Adrenal gland (tissue), 12 donors: Measurements from ENCODE around the gene PLA2G2A. TPM values are rescaled to one million over a fixed set of nuclear protein-coding genes. Genes with fewer than 3 reads are reported as not detected.

Experiments used
- DNase-seq, 7 donors: peaks; one replicate each; pipeline ENCODE4 v3.0.0-alpha.2; 2019 to 2020
- H3K27ac ChIP-seq, 5 donors: fragments of 200-600 bp; sonication (generic) in 4 of 5; 1 replicate in 3 of 5; 2 replicates in 2 of 5; pipeline versions ENCODE4 v1.5.1 to v1.8.0; 2016 to 2020; ENCODE audit warnings: mild to moderate bottlenecking in 1 of 5
- H3K27me3 ChIP-seq: fragments of 200-600 bp; 2 replicates; pipeline ENCODE4 v1.8.0; 2021
- H3K36me3 ChIP-seq, 2 donors: fragments of 200-600 bp; replicated peaks in 1 of 2; 1 replicate in 1 of 2; 2 replicates in 1 of 2; pipeline versions ENCODE4 v1.5.1 to v1.8.0; 2018 to 2022
- H3K4me1 ChIP-seq, 2 donors: fragments of 200-600 bp; replicated peaks in 1 of 2; 1 replicate in 1 of 2; 2 replicates in 1 of 2; pipeline versions ENCODE4 v1.5.1 to v1.8.0; 2018 to 2021
- H3K4me3 ChIP-seq, 4 donors: fragments of 200-600 bp; sonication (generic) in 3 of 4; one replicate each; pipeline ENCODE4 v1.5.1; 2016 to 2018
- H3K9me3 ChIP-seq, 3 donors: fragments of 200-600 bp; sonication (generic) in 1 of 3; replicated peaks in 1 of 3; 1 replicate in 2 of 3; 2 replicates in 1 of 3; pipeline versions ENCODE4 v1.5.1 to v1.8.0; 2016 to 2021
- POLR2A ChIP-seq, 2 donors: fragments of 450-650 bp; IDR thresholded peaks; one replicate each; pipeline ENCODE4 v1.6.1; 2017; ENCODE audit warnings: antibody characterized with exemption in 2 of 2, mild to moderate bottlenecking in 2 of 2, moderate library complexity in 1 of 2
- WGBS, 4 donors: extraction: QIAGEN DNeasy Blood & Tissue Kit in 2 of 4; methylation state at CpG; one replicate each; pipeline versions ENCODE4 v1.1.5 to v1.1.7; 2013 to 2017; 5-methylcytosine and 5-hydroxymethylcytosine counted together
- intact Hi-C, 2 donors: fragments of 100-400 bp; cut with DNase I; formaldehyde crosslinking; loops; one replicate each; pipeline versions ENCODE4 v1.14.1 to v1.15.0; 2022 to 2023
- polyA plus RNA-seq, 3 donors: library from polyadenylated mRNA; stranded (reverse); fragments of 200-250 nt in 2 of 3; fragments of 350-450 nt in 1 of 3; fragmentation: Illumina TruSeq in 1 of 3; extraction: RNeasy Lipid Tissue Mini Kit (QIAGEN cat#74804) in 1 of 3; gene quantifications; one replicate each; pipeline ENCODE4 v1.2.3, GENCODE V29; 2013 to 2014
- total RNA-seq, 9 donors: library from RNA; depleted of rRNA in 4 of 9; stranded (reverse); fragments of >200 nt in 4 of 9; fragments of 120-200 nt in 1 of 9; fragmentation: NEBNext Ultra II Directional in 1 of 9; extraction: Animal tissue kit (Norgen Biotek cat#: 25700) in 1 of 9; gene quantifications; one replicate each; pipeline versions ENCODE4 v1.1.0 to v1.2.4, GENCODE V29; 2013 to 2023
- TF ChIP-seq, protein P1 (sequence below), 6 experiments: fragments of 450-650 bp in 4 of 6; fragments of 200-600 bp in 2 of 6; sonication (generic) in 1 of 6; IDR thresholded peaks; 1 replicate in 5 of 6; 2 replicates in 1 of 6; pipeline versions ENCODE4 v1.5.1 to v1.8.0; 2016 to 2021; ENCODE audit warnings: antibody characterized with exemption in 6 of 6, mild to moderate bottlenecking in 2 of 6, moderate library complexity in 1 of 6
- donor health status: healthy with polysubstance abuse.
- donor health status: Bipolar disorder and iron deficiency.
- donor health status: DM: yes; HTN: yes; CAD: no.
- donor health status: DM: no; HTN: no; CAD: no.
- donor health status: DM: no; HTN: no; CAD: no.
- donor health status: DM: yes; HTN: yes; CAD: no.

Gene PLA2G2A
- total and polyA plus RNA-seq, 12 donors: 1.1 to 96.2 (median 5.1) TPM; not detected in 1

DNA sequence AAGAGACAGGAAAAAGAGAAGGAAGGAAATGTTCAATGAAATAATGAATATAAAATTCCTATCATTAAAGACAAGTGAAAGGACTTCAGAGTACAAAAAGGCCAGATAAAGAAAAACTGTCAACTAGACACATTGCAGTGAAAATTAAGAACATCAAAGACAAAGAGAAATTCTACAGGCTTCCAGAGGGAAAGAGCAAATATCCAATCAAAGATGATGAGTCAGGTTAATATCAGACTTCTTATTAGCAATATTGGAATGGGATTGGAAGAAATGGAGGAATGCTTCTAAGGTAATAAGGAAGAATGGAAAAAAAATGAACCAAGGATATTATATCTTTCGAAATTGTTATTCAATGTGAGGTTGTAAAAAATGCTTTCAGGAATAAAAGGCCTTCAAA, 7.8 kb downstream of the PLA2G2A start:
- Histone ChIP-seq H3K4me1 (peaks cover 6 to 10% of the 10 kb centered on the region in 2 donors), H3K27ac (no peak overlapping the region), H3K4me3 (no peak overlapping the region), H3K9me3 (no peaks in the 10 kb centered on the region), H3K27me3 (peaks cover 10% of the 10 kb centered on the region), H3K36me3 (no peaks in the 10 kb centered on the region)
- intact Hi-C loops: loop anchor here in 1 of 2 donors (10.0 kb wide), 1 partner anchor 173 kb away; no protein-coding TSS in a partner anchor
- TF ChIP-seq, protein P1, sequence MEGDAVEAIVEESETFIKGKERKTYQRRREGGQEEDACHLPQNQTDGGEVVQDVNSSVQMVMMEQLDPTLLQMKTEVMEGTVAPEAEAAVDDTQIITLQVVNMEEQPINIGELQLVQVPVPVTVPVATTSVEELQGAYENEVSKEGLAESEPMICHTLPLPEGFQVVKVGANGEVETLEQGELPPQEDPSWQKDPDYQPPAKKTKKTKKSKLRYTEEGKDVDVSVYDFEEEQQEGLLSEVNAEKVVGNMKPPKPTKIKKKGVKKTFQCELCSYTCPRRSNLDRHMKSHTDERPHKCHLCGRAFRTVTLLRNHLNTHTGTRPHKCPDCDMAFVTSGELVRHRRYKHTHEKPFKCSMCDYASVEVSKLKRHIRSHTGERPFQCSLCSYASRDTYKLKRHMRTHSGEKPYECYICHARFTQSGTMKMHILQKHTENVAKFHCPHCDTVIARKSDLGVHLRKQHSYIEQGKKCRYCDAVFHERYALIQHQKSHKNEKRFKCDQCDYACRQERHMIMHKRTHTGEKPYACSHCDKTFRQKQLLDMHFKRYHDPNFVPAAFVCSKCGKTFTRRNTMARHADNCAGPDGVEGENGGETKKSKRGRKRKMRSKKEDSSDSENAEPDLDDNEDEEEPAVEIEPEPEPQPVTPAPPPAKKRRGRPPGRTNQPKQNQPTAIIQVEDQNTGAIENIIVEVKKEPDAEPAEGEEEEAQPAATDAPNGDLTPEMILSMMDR (IDR thresholded peaks at IDR 0.05): no peak
- no peak for TF ChIP-seq POLR2A (IDR thresholded peaks at IDR 0.05)
- no peak for DNase-seq
- 81 to 100% (median 90%) methylated on average over 1 of the region's 1 CpG for WGBS, 4 donors

- Histone ChIP-seq H3K36me3 (no peaks in the 10 kb centered on the region), H3K27me3 (peaks cover 10% of the 10 kb centered on the region), H3K4me3 (no peak overlapping the region), H3K4me1 (peaks cover 2% of the 10 kb centered on the region in 2 donors), H3K27ac (no peak overlapping the region), H3K9me3 (no peaks in the 10 kb centered on the region)
- TF ChIP-seq POLR2A (IDR thresholded peaks at IDR 0.05): no peak
- TF ChIP-seq, protein P1 (IDR thresholded peaks at IDR 0.05): no peak
- 52 to 71% (median 67%) methylated on average over 5 of the region's 5 CpGs for WGBS, 4 donors
- intact Hi-C loops: loop anchor here in 1 of 2 donors (10.0 kb wide), 1 partner anchor 175 kb away; no protein-coding TSS in a partner anchor
- no peak for DNase-seq
These were observed 9.3 kb downstream of the PLA2G2A start for GRCh38 chr1:19969898-19970660.

- DNase-seq: no peak
- Histone ChIP-seq H3K27me3 (peaks cover 10% of the 10 kb centered on the region), H3K27ac (no peak overlapping the region), H3K9me3 (no peaks in the 10 kb centered on the region), H3K4me3 (no peak overlapping the region), H3K4me1 (no peaks in the 10 kb centered on the region), H3K36me3 (no peaks in the 10 kb centered on the region)
- intact Hi-C loops: no loop called here
- TF ChIP-seq, protein P1 (IDR thresholded peaks at IDR 0.05): no peak
- 64 to 75% (median 65%) methylated on average over 9 of the region's 9 CpGs for WGBS, 4 donors
These were observed 11.6 kb downstream of the PLA2G2A start for GRCh38 chr1:19967808-19968207.

DNA sequence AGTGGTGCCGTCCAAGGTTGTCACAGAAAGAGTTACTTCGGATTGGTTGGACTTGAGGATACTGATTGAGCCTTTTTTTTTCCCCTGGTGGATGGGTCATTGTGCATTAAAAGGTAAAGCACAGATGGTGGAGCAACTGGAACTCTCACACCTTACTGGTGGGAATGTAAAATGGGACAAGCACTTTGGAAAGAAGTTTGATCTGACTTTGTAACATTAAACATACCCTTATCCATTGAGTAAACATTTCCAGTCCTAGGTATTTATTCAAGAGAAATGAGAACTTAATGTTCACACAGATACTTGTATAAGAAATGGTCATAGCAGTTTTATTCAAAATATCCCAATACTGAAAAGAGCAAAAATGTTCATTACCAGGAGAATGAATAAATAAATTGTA, 14.9 kb downstream of the PLA2G2A start:
- Histone ChIP-seq H3K4me1 (no peaks in the 10 kb centered on the region), H3K36me3 (no peaks in the 10 kb centered on the region), H3K9me3 (no peaks in the 10 kb centered on the region), H3K27ac (no peak overlapping the region), H3K4me3 (no peak overlapping the region), H3K27me3 (no peaks in the 10 kb centered on the region)
- WGBS, 4 donors: 55 to 86% (median 73%) methylated on average over 2 of the region's 2 CpGs
- intact Hi-C loops: no loop called here
- no peak for DNase-seq
- TF ChIP-seq, protein P1 (IDR thresholded peaks at IDR 0.05): no peak
- no peak for TF ChIP-seq POLR2A (IDR thresholded peaks at IDR 0.05)
